Medulla oblongata (tissue), 1 donor: ENCODE data around the gene UBTD2.

Source experiments
- DNase-seq: peaks from one replicate; pipeline ENCODE4 v3.0.0-alpha.2; 2015; ENCODE audit errors: extremely low spot score

The UBTD2 gene

DNA sequence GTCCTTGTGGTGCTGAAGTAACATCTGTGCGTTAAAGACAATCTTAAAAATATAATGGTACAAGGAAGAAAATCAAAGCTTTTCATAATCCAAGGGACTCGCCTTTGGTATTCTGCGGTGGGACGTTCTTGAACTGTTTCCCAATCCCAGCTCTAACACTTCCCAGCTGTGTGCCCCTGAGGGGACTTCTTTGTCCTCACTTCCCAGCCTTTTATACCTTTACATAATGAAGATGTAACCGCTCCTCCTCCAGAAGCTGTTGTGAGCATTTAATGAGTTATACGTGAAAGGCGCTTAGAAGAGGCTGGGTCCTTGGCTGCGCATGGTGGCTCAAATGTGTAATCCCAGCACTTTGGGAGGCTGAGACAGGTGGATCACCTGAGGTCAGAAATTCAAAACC, 112.4 kb downstream of the UBTD2 start:
- DNase-seq, result no peak

DNA sequence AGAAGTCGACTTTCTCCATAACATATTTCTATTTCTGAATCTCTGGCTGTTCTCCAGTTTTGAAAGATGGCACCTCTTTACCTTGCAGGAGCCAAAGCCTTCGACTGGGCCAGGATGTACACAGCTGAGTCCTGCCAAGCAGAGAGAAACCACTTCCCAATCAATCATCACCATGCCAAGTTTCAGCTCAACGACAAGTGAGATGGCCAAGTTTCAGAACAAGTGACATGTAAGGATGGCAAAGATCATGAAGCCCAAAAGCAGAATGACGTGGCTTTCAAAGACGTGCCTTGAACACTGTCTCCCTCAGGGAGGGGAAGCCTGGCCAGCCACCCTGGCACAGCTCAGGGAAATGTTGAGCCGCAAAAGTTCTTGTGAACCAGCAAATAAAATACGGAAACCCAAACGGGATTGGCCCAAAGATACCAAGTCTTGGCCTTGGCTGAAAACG, 113.3 kb downstream of the UBTD2 start:
- no peak for DNase-seq

DNA sequence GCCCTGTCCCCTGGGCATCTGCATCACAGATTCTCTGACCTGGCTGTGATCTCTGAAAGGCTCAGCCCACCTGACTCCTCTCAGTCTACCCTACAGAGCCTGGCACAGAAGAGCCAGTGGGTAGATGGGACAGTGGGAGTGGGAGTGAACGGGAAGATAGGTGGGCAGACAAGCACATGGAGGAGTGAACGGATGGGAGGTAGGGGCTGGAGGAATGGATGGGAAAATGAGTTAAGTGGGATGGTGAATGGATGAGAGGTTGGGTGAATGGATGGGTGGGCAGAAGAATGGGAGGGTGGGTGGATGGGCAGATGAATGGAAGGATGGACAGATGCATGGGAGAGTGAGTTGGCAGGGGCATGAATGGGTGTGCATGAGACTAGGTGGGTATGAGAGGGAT, 114.3 kb downstream of the UBTD2 start:
- no peak for DNase-seq

DNA sequence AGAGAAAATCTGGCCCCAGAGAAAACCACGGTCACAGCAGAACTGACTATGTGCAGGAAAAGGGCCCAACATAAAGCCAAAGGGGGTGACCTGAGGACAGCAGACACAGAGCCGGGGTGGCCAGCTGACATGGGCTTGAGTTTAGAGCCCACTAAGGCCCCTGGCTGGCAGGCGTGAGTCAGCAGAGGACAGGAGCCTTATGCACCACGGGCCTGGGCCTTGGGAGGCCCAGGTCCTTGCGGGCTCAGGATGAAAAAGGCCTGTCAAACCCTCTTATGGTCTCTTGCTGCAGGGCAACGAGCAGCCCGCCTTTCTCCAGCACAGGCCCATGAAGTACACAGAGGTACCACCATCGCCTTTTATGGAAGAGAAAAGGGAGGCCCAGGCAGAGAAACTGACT, 115.3 kb downstream of the UBTD2 start:
- no peak for DNase-seq

DNA sequence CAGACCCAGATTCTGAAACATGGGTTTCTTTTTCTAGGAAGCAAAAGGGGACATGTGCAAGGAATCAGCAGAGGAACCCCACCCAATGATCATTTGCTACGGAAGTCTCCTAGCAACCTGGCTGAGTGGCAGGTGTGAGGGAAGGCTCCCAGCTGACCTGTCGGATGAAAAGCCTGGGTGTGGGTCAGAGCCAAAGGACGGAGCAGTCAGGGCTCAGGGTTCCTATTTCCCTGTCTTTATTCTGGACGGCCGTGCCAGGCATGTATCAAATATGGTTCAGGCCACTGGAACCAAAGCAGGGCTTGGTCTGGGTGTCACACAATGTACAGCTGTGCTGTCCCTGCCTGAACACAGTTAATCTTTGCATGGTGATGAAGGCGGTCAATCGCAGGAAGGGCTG, 115.7 kb downstream of the UBTD2 start:
- no peak for DNase-seq

DNA sequence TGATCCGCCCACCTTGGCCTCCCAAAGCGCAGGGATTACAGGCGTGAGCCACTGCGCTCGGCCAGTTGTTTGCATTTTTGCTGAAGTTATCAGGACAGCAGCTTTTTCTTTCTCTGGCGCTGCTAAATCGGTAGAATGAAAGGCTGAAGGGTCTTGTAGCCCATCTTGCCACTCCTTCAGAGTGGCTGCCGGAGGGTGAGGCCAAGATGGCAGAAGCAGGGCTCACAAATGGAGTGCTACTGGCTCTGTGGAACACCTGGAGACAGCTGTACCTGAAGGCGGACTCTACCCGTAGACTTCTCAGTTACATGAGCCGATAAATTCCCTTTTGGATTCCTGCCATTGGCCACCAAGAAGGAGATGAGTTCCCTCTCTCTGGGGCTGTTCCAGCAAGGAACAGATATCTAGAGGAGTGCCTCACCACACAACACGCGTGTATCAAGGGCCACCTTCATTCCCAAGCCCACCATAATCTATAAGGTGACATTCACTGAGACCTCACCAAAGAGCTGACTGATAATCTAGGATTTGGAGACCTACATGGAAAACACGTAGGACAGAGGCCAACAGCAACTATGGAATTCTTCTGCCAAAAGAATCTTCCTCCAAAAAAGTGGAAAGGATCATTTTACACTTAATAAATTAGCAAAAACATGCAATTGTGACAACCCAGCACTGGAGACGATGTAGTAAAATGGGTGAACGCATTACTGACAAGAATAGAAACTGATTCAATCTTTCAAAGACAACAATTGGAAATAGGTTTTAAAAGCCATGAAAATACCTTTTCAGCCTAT, 117.3 kb downstream of the UBTD2 start:
- DNase-seq, result no peak

DNA sequence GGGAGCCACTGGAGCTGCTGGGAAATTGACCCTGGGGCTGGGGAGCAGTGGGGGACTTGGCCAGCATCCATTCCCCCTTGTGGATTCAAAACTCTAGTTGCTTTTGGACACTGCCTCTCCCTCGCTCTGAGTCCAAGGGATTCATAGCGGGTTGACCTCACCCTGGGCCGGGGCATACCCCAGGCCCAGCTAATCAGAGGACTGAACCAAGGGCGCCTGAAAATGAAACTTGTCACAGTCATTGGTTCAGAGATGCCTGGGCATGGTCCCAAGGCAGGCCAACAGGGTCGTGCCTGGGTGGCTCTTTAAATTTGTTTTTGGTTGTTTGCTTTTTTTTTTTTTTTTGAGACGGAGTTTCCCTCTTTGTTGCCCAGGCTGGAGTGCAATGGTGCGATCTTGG, 118.1 kb downstream of the UBTD2 start:
- no peak for DNase-seq

DNA sequence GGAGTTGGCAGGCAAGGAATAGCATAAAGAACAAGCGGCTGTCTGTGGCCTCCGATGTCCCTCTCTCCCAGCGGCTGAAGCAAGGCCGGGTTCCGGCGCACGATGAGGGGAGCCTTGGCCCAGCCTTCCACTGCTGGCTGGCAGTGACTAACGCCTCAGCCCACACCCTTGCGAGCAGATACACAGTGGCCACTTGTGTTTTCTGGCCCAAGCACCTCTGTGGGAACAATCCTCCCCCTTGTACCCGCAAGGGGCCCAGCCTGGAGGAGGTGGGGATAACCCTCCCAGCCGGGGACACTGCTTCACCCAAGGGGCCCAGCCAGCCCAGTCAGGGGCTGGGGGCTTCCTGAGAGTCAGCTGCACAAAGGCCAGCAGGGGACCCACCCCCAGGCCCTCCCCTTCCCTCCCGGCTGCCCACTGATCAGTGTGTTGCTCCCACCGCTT, 118.8 kb downstream of the UBTD2 start:
- DNase-seq, result peak; percentile 64

DNA sequence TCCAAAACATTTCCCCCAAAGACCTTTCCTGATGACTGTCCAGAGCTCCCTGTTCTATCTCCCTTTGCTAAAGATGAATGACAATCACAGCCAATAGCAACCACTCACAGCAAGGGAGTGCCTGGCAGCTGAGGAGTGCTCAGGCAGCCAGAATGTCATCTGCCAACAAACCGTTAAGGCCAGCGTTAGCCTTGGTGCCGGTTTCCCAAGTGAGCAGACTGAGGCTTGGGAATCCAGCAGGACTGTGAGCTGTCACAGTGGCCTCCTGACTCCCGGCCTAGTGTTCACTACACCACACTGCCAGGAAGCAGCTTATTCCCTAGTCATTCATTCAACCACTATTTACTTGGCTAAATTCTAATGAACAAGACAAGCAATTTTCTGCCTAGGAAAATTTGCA, 120.2 kb downstream of the UBTD2 start:
- DNase-seq, result peak; percentile 89

DNA sequence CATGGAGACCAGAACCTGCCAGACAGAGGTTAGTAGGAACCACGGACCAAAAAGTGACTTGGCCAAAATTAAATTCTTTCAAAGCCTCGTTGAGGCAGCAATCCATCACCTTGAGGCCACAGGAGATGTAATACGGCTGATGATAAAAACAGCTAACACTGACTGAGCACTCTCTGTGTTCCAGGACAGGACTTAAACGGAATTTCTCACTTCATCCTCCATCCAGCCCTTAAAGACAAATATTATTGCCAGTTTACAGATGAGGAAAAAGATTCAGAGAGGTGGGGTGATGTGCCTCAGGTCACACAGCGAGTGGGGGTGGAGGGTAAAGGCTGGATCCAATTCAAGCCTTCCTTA, 120.6 kb downstream of the UBTD2 start:
- no peak for DNase-seq

DNA sequence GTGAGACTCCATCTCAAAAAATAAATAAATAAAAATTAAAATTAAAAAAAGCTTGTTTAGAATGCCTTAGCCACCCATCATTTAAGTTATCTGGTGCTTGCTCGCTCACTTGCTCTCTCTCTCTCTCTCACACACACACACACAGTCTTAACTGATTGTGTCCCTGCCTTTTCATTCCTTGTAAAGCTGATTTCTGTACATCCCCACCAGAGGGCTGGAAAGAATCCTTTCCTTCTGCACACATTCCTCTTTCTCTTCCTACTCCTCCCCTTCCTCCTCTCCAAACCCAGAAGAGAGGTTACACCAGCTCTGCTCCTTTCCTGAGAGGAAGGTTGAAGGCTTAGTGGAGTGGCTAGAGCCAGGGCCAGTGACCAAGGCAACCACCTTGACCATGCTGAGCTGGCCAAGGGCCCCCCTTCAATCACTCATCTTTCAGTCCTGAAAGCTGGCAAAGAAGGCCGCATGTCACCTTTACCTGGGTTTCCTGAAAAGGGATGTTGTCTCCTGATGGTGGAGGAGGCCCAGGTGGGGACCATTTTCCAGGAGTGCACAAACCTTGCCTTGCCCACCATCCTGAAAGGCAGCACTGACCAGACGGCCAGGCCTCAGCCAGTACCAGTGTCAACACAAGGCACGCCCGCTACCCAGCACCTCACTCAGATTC, 121.1 kb downstream of the UBTD2 start:
- DNase-seq, result no peak

DNA sequence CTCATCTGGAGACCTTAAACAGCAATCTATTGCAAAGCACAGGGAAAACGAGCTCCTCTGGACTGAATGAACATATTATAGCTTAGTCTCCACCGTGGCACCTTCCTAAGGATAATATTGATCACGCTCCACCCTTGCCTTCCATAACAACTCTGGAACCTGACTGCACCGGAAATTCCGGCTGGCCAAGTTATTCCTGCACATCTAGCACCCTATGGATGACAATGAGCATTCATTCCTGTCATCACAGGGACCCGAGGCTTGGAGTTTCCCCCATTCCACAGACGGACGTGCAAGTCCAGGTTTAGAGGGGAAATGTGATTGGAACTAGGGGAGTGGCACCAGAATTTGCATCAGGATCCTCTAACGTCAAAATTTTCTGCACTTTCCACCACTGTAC, 123.1 kb downstream of the UBTD2 start:
- no peak for DNase-seq
